Panc1 (cell line): ENCODE measurements around the gene SLC2A4RG.
"Not testable (repeated sequence)": the region's sequence is repeated elsewhere in the genome, so short reads cannot be mapped to it uniquely, and the experiment has no call there.

ENCODE experiments used
- CTCF ChIP-seq: fragments of 450-650 bp; IDR thresholded peaks from 2 replicates; pipeline ENCODE4 v1.5.1; 2017; ENCODE audit warnings: mild to moderate bottlenecking
- POLR2AphosphoS5 ChIP-seq: IDR thresholded peaks from 2 replicates; pipeline ENCODE4 v1.6.1; 2012; ENCODE audit warnings: mild to moderate bottlenecking, low read depth, low read length, moderate library complexity
- SIN3A ChIP-seq: IDR thresholded peaks from 2 replicates; pipeline ENCODE4 v1.6.1; 2012; ENCODE audit warnings: low read depth, mild to moderate bottlenecking, low read length, moderate library complexity, borderline replicate concordance; ENCODE audit not compliant: insufficient read depth

GRCh38 chr20:63776875-63777274 is 37.3 kb downstream of the SLC2A4RG start:
- not testable (repeated sequence) for TF ChIP-seq CTCF, SIN3A, POLR2AphosphoS5
